Activated naive CD4-positive, alpha-beta T cell treated with anti-CD3 and anti-CD28 coated beads, Interleukin-2, amount 10 ng/mL, durations not matched to agents 7 days and 5 days (primary cell): ENCODE measurements around the gene MPV17.
A peak's percentile ranks its signal among the peaks of the same experiment; 100 is the strongest.
"Not testable (repeated sequence)": the region's sequence is repeated elsewhere in the genome, so short reads cannot be mapped to it uniquely, and the experiment has no call there.

Source experiments
- CTCF ChIA-PET: fragments of 350-600 bp; sonication (Branson Sonifier 250); formaldehyde crosslinking; loops from one replicate; lab custom pipeline; 2021; ENCODE audit warnings: antibody characterized with exemption; lab: Charles Lee
- DNase-seq: peaks from one replicate; pipeline ENCODE4 v3.0.0-alpha.2; 2020
- H3K27ac Mint-ChIP-seq: one replicate; pipeline ENCODE4 v1.8.0; 2021; ENCODE audit warnings: mild to moderate bottlenecking, moderate library complexity, mixed read lengths
- H3K27me3 Mint-ChIP-seq: one replicate; pipeline ENCODE4 v1.8.0; 2021; ENCODE audit warnings: mild to moderate bottlenecking, mixed read lengths
- H3K36me3 Mint-ChIP-seq: one replicate; pipeline ENCODE4 v1.8.0; 2021; ENCODE audit warnings: mixed read lengths
- H3K4me1 Mint-ChIP-seq: one replicate; pipeline ENCODE4 v1.8.0; 2021; ENCODE audit warnings: mixed read lengths
- H3K4me3 Mint-ChIP-seq: one replicate; pipeline ENCODE4 v1.8.0; 2021; ENCODE audit warnings: mild to moderate bottlenecking, moderate library complexity, mixed read lengths
- H3K9me3 Mint-ChIP-seq: one replicate; pipeline ENCODE4 v1.8.0; 2021; ENCODE audit warnings: mixed read lengths

The MPV17 gene

GRCh38 chr2:27351802-27352598 is 29.1 kb upstream of the MPV17 start:
- Mint-ChIP-seq H3K9me3 (no peaks in the 10 kb centered on the region), H3K27ac (peak overlapping the region; percentile 1), H3K4me3 (no peak overlapping the region), H3K4me1 (peaks cover 45% of the 10 kb centered on the region), H3K27me3 (peaks cover 5% of the 10 kb centered on the region), H3K36me3 (peaks cover 25% of the 10 kb centered on the region)
- DNase-seq, result no peak
- CTCF ChIA-PET, result interaction anchor here (1.2 to 1.6 kb wide), 3 partner anchors 32 to 330 kb away, joined by 3 to 5 read pairs (median 4); no protein-coding TSS in a partner anchor

GRCh38 chr2:27350106-27350693 is 27.3 kb upstream of the MPV17 start:
- no peak for DNase-seq
- peaks cover 21% of the 10 kb centered on the region for H3K36me3 Mint-ChIP-seq
- CTCF ChIA-PET, result interaction anchor here (0.9 to 1.6 kb wide), 3 partner anchors 81 to 333 kb away, joined by 3 to 4 read pairs (median 3); partner anchors contain the start of genes CCDC121 and GPN1
- H3K27me3 Mint-ChIP-seq, result no peaks in the 10 kb centered on the region
- no peak overlapping the region for H3K27ac Mint-ChIP-seq
- peaks cover 33% of the 10 kb centered on the region for H3K4me1 Mint-ChIP-seq
- H3K4me3 Mint-ChIP-seq, result no peak overlapping the region
- no peaks in the 10 kb centered on the region for H3K9me3 Mint-ChIP-seq

GRCh38 chr2:27347641-27348040 is 24.7 kb upstream of the MPV17 start:
- no peak for DNase-seq
- H3K27me3 Mint-ChIP-seq, result no peaks in the 10 kb centered on the region
- H3K36me3 Mint-ChIP-seq, result peaks cover 22% of the 10 kb centered on the region
- H3K27ac Mint-ChIP-seq, result no peak overlapping the region
- H3K4me3 Mint-ChIP-seq, result no peak overlapping the region
- CTCF ChIA-PET, result interaction anchor here (1.1 kb wide), 2 partner anchors 22 to 85 kb away, joined by 3 read pairs; partner anchors contain the start of gene SLC30A3
- H3K9me3 Mint-ChIP-seq, result no peaks in the 10 kb centered on the region
- peaks cover 14% of the 10 kb centered on the region for H3K4me1 Mint-ChIP-seq

- H3K36me3 Mint-ChIP-seq, result peaks cover 37% of the 10 kb centered on the region
These were observed 13.3 kb upstream of the MPV17 start for GRCh38 chr2:27336173-27336572.

GRCh38 chr2:27335311-27335710 is 12.4 kb upstream of the MPV17 start:
- H3K9me3 Mint-ChIP-seq, result no peaks in the 10 kb centered on the region
- H3K27ac Mint-ChIP-seq, result no peak overlapping the region
- peaks cover 38% of the 10 kb centered on the region for H3K36me3 Mint-ChIP-seq
- H3K27me3 Mint-ChIP-seq, result no peaks in the 10 kb centered on the region
- CTCF ChIA-PET, result interaction anchor here (1.2 kb wide), 1 partner anchor 32 kb away, joined by 4 read pairs; no protein-coding TSS in a partner anchor
- no peaks in the 10 kb centered on the region for H3K4me1 Mint-ChIP-seq
- no peak for DNase-seq
- no peak overlapping the region for H3K4me3 Mint-ChIP-seq

More at GRCh38 chr2:27336173-27336572, 13.3 kb upstream of the MPV17 start:
- Mint-ChIP-seq H3K27me3 (no peaks in the 10 kb centered on the region), H3K4me1 (no peaks in the 10 kb centered on the region), H3K27ac (no peak overlapping the region), H3K9me3 (no peaks in the 10 kb centered on the region), H3K4me3 (no peak overlapping the region)
- no peak for DNase-seq
- CTCF ChIA-PET, result no interaction called here

- no peak for DNase-seq
- H3K27me3 Mint-ChIP-seq, result no peaks in the 10 kb centered on the region
- CTCF ChIA-PET, result interaction anchor here (1.9 kb wide), 1 partner anchor 45 kb away, joined by 5 read pairs; the partner anchor contains the start of genes EIF2B4 and SNX17
- H3K36me3 Mint-ChIP-seq, result peaks cover 35% of the 10 kb centered on the region
- H3K4me3 Mint-ChIP-seq, result no peak overlapping the region
- H3K27ac Mint-ChIP-seq, result no peak overlapping the region
- H3K9me3 Mint-ChIP-seq, result no peaks in the 10 kb centered on the region
- peaks cover 23% of the 10 kb centered on the region for H3K4me1 Mint-ChIP-seq
These were observed 1.8 kb upstream of the MPV17 start for GRCh38 chr2:27324720-27325119.

- peak overlapping the region; percentile 89 for H3K4me3 Mint-ChIP-seq
- peaks cover 27% of the 10 kb centered on the region for H3K36me3 Mint-ChIP-seq
- no peak for DNase-seq
- H3K27ac Mint-ChIP-seq, result peak overlapping the region; percentile 88
- no peaks in the 10 kb centered on the region for H3K27me3 Mint-ChIP-seq
- CTCF ChIA-PET, result interaction anchor here (0.9 to 1.9 kb wide), 2 partner anchors 46 to 360 kb away, joined by 3 to 5 read pairs; partner anchors contain the start of genes EIF2B4 and SNX17
- H3K4me1 Mint-ChIP-seq, result peaks cover 23% of the 10 kb centered on the region
- H3K9me3 Mint-ChIP-seq, result no peaks in the 10 kb centered on the region
These were observed 844 bp upstream of the MPV17 start for GRCh38 chr2:27323596-27324285.

- Mint-ChIP-seq H3K4me1 (peaks cover 23% of the 10 kb centered on the region), H3K36me3 (peaks cover 16% of the 10 kb centered on the region), H3K4me3 (peak overlapping the region; percentile 89), H3K9me3 (no peaks in the 10 kb centered on the region), H3K27me3 (no peaks in the 10 kb centered on the region), H3K27ac (peak overlapping the region; percentile 88)
- CTCF ChIA-PET, result interaction anchor here (1.1 to 1.4 kb wide), 2 partner anchors 19 kb away, joined by 3 to 6 read pairs; no protein-coding TSS in a partner anchor
- DNase-seq, result peak; percentile 47
These were observed 564 bp downstream of the MPV17 start for GRCh38 chr2:27322301-27322765.

GRCh38 chr2:27320958-27321543 is 1.8 kb downstream of the MPV17 start:
- Mint-ChIP-seq H3K27ac (no peak overlapping the region), H3K27me3 (no peaks in the 10 kb centered on the region), H3K9me3 (no peaks in the 10 kb centered on the region), H3K4me1 (peaks cover 23% of the 10 kb centered on the region), H3K36me3 (peaks cover 6% of the 10 kb centered on the region), H3K4me3 (no peak overlapping the region)
- DNase-seq, result no peak
- CTCF ChIA-PET, result interaction anchor here (1.4 kb wide), 1 partner anchor 109 kb away, joined by 4 read pairs; no protein-coding TSS in a partner anchor

GRCh38 chr2:27319839-27320238 is 3.1 kb downstream of the MPV17 start:
- CTCF ChIA-PET, result interaction anchor here (0.7 to 1.4 kb wide), 3 partner anchors 32 to 365 kb away, joined by 3 to 4 read pairs (median 4); no protein-coding TSS in a partner anchor
- DNase-seq, H3K27me3 Mint-ChIP-seq, H3K27ac Mint-ChIP-seq, H3K9me3 Mint-ChIP-seq, H3K36me3 Mint-ChIP-seq, H3K4me3 Mint-ChIP-seq: not testable (repeated sequence)
- H3K4me1 Mint-ChIP-seq, result peaks cover 23% of the 10 kb centered on the region

GRCh38 chr2:27316655-27317412 is 6.1 kb downstream of the MPV17 start:
- DNase-seq, result no peak
- no peak overlapping the region for H3K4me3 Mint-ChIP-seq
- no peaks in the 10 kb centered on the region for H3K9me3 Mint-ChIP-seq
- H3K27ac Mint-ChIP-seq, result no peak overlapping the region
- CTCF ChIA-PET, result no interaction called here
- peaks cover 2% of the 10 kb centered on the region for H3K36me3 Mint-ChIP-seq
- H3K27me3 Mint-ChIP-seq, result no peaks in the 10 kb centered on the region
- peaks cover 6% of the 10 kb centered on the region for H3K4me1 Mint-ChIP-seq

GRCh38 chr2:27315122-27315521 is 7.8 kb downstream of the MPV17 start:
- CTCF ChIA-PET, result interaction anchor here (1.4 kb wide), 1 partner anchor 12 kb away, joined by 3 read pairs; no protein-coding TSS in a partner anchor
- H3K4me1 Mint-ChIP-seq, result no peaks in the 10 kb centered on the region

GRCh38 chr2:27314709-27315108 is 8.2 kb downstream of the MPV17 start:
- no peak for DNase-seq
- Mint-ChIP-seq H3K36me3 (peaks cover 3% of the 10 kb centered on the region), H3K4me1 (no peaks in the 10 kb centered on the region), H3K4me3 (no peak overlapping the region), H3K27me3 (no peaks in the 10 kb centered on the region), H3K9me3 (no peaks in the 10 kb centered on the region), H3K27ac (no peak overlapping the region)
- CTCF ChIA-PET, result interaction anchor here (1.4 kb wide), 1 partner anchor 11 kb away, joined by 3 read pairs; no protein-coding TSS in a partner anchor

More at GRCh38 chr2:27315122-27315521, 7.8 kb downstream of the MPV17 start:
- no peak for DNase-seq
- Mint-ChIP-seq H3K27ac (no peak overlapping the region), H3K9me3 (no peaks in the 10 kb centered on the region), H3K27me3 (no peaks in the 10 kb centered on the region), H3K4me3 (no peak overlapping the region), H3K36me3 (peaks cover 2% of the 10 kb centered on the region)
